GM21528 (cell line): Measurements from ENCODE around the gene CCDC192.
"Not testable (repeated sequence)": the region's sequence is repeated elsewhere in the genome, so short reads cannot be mapped to it uniquely, and the experiment has no call there.

Source experiments
- ATAC-seq: cut with Tn5 transposase; IDR thresholded peaks from one replicate; pipeline ENCODE4 v1.9.1; 2021; ENCODE audit warnings: mild to moderate bottlenecking, moderate library complexity; ENCODE audit not compliant: unreplicated experiment, low FRiP score

Gene CCDC192

GRCh38 chr5:127758766-127759283 lies 55.6 kb downstream of the CCDC192 start:
- no peak for ATAC-seq

DNA sequence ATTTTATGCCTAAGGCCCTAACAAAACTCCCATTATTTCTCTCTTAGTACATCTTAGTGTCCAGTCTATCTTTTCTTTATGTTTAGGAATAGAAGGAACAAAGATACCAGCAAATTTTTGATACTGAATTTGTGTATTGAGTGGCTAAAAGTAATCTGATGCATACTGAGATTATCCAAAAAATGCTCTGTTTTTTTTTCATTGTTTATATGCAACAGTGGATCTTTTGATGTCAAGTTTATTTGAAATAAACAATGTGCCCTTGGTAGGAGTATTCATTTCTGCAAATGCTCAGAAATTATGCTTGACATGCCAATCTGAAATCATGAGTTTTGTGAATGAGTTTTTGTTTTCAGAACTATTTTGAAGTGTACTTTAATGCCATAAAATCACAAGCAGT lies 58.7 kb downstream of the CCDC192 start:
- ATAC-seq = no peak

GRCh38 chr5:127762412-127762811 lies 59.2 kb downstream of the CCDC192 start:
- ATAC-seq = no peak

DNA sequence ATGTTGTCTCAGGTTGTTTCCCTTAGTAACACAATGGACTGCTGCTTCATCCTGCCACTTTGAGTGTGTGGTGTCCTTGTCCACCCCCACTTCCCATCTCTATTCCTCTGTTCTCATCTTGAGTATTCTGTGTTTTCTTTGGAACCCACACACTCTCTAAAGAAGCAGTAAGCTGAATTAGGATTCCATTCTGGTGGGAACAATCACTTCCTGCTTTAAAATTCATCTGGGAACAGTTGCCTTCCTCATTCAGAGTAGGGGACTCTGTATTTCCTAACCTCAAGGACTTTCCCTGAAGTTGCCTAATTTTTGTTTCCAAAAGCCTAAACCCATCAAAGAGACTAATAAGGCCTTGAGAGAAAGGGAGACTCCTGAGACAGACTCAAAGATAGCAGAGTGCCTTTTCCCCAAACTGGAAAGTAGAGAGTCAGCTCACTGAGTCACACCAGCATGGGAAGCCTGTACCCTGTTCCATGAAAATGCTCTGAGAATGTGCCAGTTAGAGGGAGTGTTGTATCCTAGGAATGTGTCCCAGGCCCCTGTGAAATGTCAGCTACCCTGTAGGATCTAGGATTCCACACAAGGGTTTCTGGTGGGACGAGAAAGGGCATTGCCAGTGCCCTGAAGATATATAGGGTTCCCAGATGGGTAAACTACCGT lies 63.6 kb downstream of the CCDC192 start:
- no peak for ATAC-seq

DNA sequence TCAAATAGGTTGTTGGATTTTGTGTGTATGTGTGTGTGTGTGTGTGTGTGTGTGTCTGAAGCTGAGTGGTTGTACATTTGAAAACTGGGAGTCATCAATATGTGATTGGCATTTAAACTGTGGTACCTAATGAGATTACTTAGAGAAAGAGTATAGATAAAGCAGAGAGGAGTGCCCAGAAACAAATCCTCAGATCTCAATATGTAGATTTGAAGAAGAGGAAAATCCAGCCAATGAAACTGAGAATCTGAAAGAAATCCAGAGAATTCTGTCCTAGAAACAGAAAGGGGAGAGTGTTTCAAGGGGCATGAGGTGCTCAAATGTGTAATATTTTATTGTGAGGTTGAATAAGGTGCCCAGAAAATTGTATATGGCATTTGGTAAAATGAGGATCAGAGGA lies 66.2 kb downstream of the CCDC192 start:
- no peak for ATAC-seq

DNA sequence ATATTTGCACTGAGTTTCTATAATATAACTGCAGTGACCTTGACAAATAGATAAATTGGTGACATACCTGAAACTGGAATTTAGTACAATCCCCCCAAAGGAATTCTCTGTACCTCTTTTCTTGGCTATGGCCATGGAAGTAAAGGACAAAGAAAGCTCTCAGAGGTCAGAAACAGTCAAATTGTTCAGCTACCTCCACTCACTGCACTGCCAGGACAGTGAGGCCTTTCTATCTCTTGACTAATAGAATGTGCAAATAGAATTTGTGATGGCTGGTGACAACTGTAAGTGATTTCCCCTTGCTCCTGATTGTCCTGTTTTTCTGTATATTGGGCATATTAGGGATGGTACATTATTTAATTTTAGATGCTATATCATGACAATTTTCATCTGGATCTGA lies 67.1 kb downstream of the CCDC192 start:
- no peak for ATAC-seq

DNA sequence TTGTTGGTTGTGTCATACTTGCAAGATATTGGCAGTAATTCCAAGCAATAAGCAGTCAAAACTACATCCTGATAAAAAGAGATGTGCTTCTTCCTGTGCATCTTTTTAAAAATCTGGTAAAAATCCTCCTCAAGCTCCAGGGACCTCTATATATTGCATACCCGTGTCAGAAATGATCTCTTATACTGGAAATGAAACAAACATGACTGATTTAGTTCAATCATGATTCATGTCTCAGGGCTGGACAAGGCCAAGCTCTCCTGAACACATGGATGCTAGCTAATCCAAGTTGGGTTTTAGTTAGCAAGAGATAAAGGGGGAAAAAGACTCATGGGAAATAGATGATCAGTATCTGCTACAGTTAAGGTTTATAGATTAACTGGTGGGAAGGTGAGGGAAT lies 69.3 kb downstream of the CCDC192 start:
- ATAC-seq = no peak

DNA sequence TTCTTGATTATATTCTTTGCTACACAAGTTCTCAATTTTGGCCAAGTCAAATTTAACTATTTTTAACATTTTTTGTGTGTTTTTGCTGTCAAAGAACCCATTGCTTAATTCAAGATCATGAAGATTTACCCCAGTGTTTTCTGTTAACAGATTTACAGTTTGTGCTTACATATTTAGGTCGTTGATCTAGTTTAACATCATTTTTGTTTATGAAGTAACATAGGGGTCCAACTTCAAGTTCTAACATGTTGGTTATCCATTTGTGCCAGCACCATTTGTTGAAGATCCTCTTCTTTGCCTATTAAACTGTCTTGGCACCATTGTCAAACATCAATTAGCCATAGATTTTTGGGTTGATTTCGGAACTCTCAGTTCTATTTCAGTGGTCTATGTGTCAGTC lies 71.0 kb downstream of the CCDC192 start:
- no peak for ATAC-seq

DNA sequence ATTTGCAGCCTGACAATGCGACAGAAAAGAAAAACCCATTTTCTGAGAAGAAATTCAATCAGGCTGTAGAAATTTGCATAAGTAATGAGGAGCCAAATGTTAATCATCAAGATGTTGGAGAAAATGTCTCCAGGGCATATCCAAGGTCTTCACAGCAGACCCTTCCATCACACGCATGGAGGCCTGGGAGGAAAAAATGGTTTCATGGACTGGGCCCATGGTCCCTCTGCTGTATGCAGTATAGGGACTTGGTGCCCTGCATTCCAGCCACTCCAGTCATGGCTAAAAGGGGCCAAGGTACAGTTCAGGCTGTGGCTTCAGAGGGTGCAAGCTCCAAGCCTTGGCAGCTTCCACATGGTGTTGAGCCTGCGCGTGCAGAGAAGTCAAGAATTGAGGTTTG lies 73.3 kb downstream of the CCDC192 start:
- no peak for ATAC-seq

GRCh38 chr5:127777957-127778356 lies 74.8 kb downstream of the CCDC192 start:
- ATAC-seq = no peak

DNA sequence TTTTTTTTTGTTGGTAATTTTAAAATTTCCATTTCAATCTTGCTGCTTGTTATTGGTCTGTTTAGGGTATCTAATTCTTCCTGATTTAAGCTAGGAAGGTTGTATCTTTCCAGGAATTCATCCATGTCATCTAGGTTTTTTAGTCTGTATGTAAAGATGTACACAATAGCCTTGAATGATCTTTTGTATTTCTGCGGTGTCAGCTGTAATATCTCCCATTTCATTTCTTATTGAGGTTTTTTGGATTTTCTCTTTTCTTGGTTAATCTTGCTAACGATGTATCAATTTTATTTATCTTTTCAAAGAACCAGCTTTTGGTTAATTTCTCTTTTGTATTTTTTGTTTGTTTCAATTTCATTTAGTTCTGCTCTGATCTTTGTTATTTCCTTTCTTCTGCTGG lies 79.3 kb downstream of the CCDC192 start:
- ATAC-seq = not testable (repeated sequence)

GRCh38 chr5:127785098-127785927 lies 82.1 kb downstream of the CCDC192 start:
- no peak for ATAC-seq

DNA sequence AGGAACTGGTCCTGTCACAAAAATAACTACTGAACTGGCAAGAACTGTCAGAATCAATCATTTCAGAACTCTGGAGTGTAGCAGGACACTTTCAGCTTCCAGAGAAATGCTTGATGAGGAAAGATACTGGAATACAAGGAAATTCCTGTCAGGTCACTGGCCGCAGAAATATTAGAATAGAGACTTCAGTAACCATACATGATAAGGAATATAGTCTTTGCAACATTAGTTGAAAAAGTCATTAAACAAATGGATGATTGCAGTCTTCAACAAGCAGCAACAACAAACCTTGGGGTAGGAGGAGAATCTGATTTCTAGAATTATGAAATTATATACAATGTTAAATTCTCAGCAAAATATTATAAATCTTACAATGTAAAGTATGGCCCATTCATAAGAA lies 88.2 kb downstream of the CCDC192 start:
- no peak for ATAC-seq

DNA sequence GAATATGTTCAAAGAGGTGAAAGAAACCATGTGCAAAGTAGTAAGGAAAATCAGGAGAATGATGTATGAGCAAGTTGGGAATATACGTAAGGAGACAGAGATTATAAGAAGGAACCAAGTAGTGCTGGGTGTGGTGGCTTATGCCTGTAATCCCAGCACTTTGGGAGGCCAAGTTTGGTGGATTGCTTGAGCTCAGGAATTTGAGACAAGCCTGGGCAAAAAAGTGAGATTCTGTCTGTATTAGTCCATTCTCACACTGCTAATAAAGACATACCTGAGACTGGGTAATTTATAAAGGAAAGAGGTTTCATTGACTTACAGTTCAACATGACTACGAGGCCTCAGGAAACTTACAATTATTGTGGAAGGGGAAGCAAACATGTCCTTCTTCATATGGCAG lies 88.7 kb downstream of the CCDC192 start:
- ATAC-seq = not testable (repeated sequence)

DNA sequence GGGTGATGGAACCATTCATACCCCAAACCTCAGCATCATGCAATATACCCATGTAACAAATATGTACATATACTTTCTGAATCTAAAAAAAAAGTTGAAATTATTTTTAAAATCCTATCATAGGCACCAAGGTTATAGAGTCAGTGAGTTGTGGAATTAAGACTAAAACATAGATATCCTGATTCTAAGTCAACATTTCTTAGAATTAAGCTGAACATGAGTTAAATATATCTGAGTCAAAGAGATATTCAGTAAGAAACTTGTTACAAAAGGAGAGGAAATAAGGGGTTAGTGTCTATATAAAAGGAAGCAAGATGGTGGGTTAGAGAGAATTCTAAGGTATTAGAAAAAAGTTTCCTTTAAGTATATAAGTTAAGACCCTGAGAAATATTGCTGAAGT lies 89.9 kb downstream of the CCDC192 start:
- ATAC-seq = no peak

DNA sequence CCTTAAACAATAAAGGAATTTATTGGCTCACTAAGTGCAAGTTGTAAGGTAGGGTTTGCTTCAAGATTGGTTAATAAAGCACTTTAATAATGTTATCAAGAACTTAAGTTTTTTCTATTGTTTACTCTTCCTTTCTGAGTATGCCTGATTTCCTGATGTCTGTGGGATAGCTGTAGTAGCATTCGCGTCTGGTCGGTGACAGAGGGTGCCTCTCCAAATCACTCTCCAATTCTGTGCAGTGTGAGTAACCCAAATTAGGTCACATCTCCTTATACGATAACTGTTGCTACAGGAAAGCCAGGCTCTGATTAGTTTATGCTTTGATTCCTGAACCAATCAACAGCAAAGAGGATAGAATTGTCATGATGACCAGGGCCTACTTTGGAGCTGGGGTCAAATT lies 90.7 kb downstream of the CCDC192 start:
- no peak for ATAC-seq

DNA sequence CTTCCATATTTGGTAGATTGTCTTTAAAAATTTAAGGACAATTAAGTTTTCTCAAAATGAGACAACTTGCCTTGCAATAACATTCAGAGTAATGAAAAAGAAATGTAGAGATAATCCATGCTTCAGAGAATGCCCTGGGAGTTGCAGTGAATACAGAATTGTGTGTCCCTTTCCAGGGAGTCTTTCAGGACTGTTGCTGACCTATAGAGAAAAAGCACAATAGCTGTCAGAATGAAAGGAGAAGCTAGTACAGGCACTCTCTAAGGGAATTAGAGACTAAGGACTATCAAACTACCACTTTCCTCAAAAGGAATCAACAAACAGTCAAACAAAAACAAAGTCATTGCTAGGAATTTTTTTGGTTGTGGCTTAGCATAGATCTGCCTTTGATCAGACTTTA lies 93.0 kb downstream of the CCDC192 start:
- ATAC-seq = no peak

GRCh38 chr5:127799293-127799905 lies 96.2 kb downstream of the CCDC192 start:
- ATAC-seq = no peak

GRCh38 chr5:127801751-127802476 lies 98.7 kb downstream of the CCDC192 start:
- ATAC-seq = no peak

DNA sequence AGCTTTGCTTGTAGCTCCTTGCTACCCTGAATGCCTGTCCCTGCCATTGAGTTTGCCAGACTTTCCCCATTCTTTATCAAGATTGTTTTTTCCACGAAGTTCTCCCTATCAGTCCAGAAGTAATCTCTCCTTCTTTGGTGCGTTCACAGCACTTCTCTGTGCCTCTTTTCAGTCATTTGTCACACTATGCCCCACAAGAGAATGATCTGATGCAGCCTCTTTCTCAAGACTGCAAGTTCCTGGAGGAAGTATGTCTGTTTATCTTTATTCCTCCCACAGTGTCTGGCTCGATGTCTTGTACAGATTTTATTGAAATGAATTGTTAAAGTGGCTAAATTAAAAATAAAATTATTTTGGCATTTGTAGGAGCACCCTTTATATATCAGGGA lies 99.3 kb downstream of the CCDC192 start:
- no peak for ATAC-seq

DNA sequence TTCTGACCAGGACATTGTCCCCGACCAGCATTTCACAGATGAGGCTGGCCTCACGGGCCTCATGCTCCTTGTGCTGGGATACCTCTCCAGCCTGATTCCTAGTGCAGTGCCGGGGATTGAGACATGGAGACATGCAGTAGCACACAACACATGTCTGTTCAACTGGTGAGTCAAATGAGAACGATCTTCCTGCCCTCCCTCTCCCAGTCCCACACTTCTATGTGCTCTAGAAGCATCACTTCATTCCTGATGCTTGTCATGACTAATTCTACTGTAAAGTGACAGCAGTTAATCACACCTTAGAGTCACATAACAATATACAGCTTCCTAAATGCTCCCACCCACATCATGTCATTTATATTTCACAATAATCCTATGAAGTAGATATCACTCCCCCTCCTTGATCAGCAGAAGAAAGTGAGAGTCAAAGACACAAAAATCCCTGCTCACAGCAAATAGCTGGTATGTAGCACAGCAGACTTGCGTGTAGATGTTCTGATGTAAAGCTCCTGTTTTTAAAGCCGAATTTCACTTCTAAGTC lies 101.8 kb downstream of the CCDC192 start:
- ATAC-seq = no peak
